ENCODE measurements around the gene FBRSL1. TPM values are rescaled to one million over a fixed set of nuclear protein-coding genes. Genes with fewer than 3 reads are reported as not detected.
A peak's percentile ranks its signal among the peaks of the same experiment; 100 is the strongest.

FBRSL1 gene
- polyA plus RNA-seq, 3 donors = 0.39 to 28.7 (median 0.74) TPM

DNA sequence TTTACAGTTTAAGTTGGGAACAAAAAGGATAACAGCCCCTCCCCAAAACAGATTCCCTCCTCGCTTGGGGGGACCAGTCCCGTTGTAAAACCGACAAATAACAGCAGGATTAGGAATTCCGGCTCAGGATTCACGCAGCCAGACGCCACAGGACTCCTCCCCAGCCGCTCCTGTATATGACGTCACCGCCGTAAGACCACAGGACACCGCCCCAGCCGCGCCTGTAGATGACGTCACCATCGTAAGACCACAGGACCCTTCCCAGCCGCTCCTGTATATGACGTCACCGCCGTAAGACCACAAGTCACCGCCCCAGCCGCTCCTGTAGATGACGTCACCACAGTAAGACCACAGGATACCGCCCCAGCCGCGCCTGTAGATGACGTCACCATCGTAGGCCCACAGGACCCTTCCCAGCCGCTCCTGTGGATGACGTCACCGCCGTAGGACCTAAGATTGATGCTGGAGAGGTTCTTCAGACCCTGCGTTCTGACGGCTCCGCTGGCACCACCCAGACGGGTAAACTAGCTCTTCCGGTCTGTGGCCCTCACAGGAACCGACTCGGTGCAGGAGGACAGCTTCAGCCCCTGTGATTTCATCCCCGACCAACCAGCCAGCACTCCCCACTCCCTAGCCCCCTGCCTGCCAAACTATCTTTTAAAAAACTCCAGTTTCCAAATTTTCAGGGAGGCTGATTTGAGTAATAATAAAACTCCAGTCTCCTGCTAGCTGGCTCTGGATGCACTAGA lies 43.9 kb upstream of the FBRSL1 start:
- Histone ChIP-seq H3K4me2 (replicated peaks; ENCODE audit: extremely low read depth, low read length, poor library complexity, severe bottlenecking) (peak overlapping the region; percentile 49), H3K27me3 (ENCODE audit: control insufficient read depth in 2 of 2, insufficient read depth in 2 of 2, low read length in 2 of 2) (peaks cover 0 to 10% of the 10 kb centered on the region in 2 donors), H3K9ac (ENCODE audit: insufficient read depth, low read length, poor library complexity, severe bottlenecking) (peak overlapping the region; percentile 64), H3K27ac (ENCODE audit: low read depth in 1 of 2, low read length in 2 of 2) (peak overlapping the region; percentile 57 to 90), H3K4me1 (ENCODE audit: control insufficient read depth in 1 of 2, insufficient read depth in 2 of 2, low read length in 2 of 2) (peaks cover 21 to 22% of the 10 kb centered on the region in 2 donors), H2AFZ (ENCODE audit: insufficient read depth, low read depth, low read length, poor library complexity, severe bottlenecking) (peak overlapping the region; percentile 68), H3K9me3 (replicated peaks in 1 of 2; ENCODE audit: control insufficient read depth in 1 of 2, insufficient read depth in 1 of 2, low read length in 2 of 2) (no peaks in the 10 kb centered on the region), H3K36me3 (replicated peaks in 1 of 2; ENCODE audit: control insufficient read depth in 1 of 2, insufficient read depth in 2 of 2, low read length in 2 of 2) (no peaks in the 10 kb centered on the region), H4K20me1 (ENCODE audit: insufficient read depth, low read length) (no peaks in the 10 kb centered on the region), H3K79me2 (ENCODE audit: insufficient read depth, low read length) (no peaks in the 10 kb centered on the region), H3K4me3 (replicated peaks in 1 of 3; ENCODE audit: low read depth in 2 of 3, low read length in 3 of 3) (peak overlapping the region; percentile 1 to 29 (median 23))
- intact Hi-C loops (cut with micrococcal nuclease) = no loop called here
- no peaks in the 10 kb centered on the region for H3K36me3 Mint-ChIP-seq
- peak overlapping the region; percentile 69 to 73 for H3K4me3 Mint-ChIP-seq
- DNase-seq = peak; percentile 65 to 91 (median 69)
- WGBS (ENCODE audit: insufficient coverage) = 51% methylated on average over 34 of the region's 39 CpGs
- peak overlapping the region; percentile 84 to 98 (median 94) for H3K27ac Mint-ChIP-seq
- peaks cover 0 to 6% (median 0%) of the 10 kb centered on the region in 7 donors for H3K9me3 Mint-ChIP-seq
- peaks cover 12 to 17% (median 12%) of the 10 kb centered on the region in 3 donors for H3K27me3 Mint-ChIP-seq (ENCODE audit: low read depth in 3 of 3)
- TF ChIP-seq, protein P1, sequence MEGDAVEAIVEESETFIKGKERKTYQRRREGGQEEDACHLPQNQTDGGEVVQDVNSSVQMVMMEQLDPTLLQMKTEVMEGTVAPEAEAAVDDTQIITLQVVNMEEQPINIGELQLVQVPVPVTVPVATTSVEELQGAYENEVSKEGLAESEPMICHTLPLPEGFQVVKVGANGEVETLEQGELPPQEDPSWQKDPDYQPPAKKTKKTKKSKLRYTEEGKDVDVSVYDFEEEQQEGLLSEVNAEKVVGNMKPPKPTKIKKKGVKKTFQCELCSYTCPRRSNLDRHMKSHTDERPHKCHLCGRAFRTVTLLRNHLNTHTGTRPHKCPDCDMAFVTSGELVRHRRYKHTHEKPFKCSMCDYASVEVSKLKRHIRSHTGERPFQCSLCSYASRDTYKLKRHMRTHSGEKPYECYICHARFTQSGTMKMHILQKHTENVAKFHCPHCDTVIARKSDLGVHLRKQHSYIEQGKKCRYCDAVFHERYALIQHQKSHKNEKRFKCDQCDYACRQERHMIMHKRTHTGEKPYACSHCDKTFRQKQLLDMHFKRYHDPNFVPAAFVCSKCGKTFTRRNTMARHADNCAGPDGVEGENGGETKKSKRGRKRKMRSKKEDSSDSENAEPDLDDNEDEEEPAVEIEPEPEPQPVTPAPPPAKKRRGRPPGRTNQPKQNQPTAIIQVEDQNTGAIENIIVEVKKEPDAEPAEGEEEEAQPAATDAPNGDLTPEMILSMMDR (IDR thresholded peaks at IDR 0.05) = no peak
- peaks cover 23% of the 10 kb centered on the region for H3K4me1 Mint-ChIP-seq

DNA sequence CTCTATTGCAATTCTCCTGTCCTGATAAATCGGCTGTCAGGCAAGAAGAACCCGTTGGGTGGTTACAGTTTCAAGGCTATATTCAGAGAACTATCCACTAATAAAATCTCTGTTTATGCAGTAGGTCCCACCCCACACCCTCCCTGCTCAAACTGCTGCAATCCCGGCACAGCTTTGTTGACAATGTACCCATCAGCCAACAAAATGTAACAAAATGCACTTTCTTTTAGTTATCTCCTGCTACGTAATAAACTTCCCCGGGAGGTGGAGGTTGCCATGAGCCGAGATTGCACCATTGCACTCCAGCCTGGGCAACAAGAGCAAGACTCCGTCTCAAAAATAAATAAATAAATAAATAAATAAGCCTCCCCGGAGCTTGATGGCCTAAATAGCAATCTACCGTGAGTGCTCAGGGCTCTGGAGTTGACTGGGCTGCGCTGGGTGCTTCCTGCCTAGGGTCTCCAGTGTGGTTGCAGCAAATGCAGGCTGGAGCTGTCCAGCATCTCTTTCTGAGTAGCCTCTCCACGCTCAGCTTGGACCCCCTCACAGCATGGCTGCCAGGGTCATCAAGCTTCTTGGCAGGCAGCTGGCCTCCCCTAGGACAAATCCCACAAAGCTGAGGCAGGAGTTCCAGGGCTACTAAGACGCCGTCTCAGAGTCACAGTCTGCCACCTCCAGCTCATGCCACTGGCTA lies 43.2 kb upstream of the FBRSL1 start:
- 89% methylated on average over 6 of the region's 13 CpGs for WGBS (ENCODE audit: insufficient coverage)
- TF ChIP-seq, protein P1 (IDR thresholded peaks at IDR 0.05) = no peak
- Histone ChIP-seq H3K27ac (ENCODE audit: low read depth in 1 of 2, low read length in 2 of 2) (peak overlapping the region in 1 of 2 donors; percentile 90), H4K20me1 (ENCODE audit: insufficient read depth, low read length) (no peaks in the 10 kb centered on the region), H3K27me3 (ENCODE audit: control insufficient read depth in 2 of 2, insufficient read depth in 2 of 2, low read length in 2 of 2) (peaks cover 0 to 17% of the 10 kb centered on the region in 2 donors), H3K4me1 (ENCODE audit: control insufficient read depth in 1 of 2, insufficient read depth in 2 of 2, low read length in 2 of 2) (peaks cover 22 to 23% of the 10 kb centered on the region in 2 donors), H3K9me3 (replicated peaks in 1 of 2; ENCODE audit: control insufficient read depth in 1 of 2, insufficient read depth in 1 of 2, low read length in 2 of 2) (no peaks in the 10 kb centered on the region), H3K9ac (ENCODE audit: insufficient read depth, low read length, poor library complexity, severe bottlenecking) (no peak overlapping the region), H3K36me3 (replicated peaks in 1 of 2; ENCODE audit: control insufficient read depth in 1 of 2, insufficient read depth in 2 of 2, low read length in 2 of 2) (no peaks in the 10 kb centered on the region), H2AFZ (ENCODE audit: insufficient read depth, low read depth, low read length, poor library complexity, severe bottlenecking) (no peak overlapping the region), H3K79me2 (ENCODE audit: insufficient read depth, low read length) (no peaks in the 10 kb centered on the region), H3K4me3 (replicated peaks in 1 of 3; ENCODE audit: low read depth in 2 of 3, low read length in 3 of 3) (no peak overlapping the region), H3K4me2 (replicated peaks; ENCODE audit: extremely low read depth, low read length, poor library complexity, severe bottlenecking) (no peak overlapping the region)
- intact Hi-C loops (cut with micrococcal nuclease) = no loop called here
- Mint-ChIP-seq H3K27me3 (ENCODE audit: low read depth in 3 of 3) (peaks cover 9 to 23% (median 18%) of the 10 kb centered on the region in 3 donors), H3K36me3 (no peaks in the 10 kb centered on the region), H3K4me1 (peaks cover 23% of the 10 kb centered on the region), H3K4me3 (no peak overlapping the region), H3K9me3 (peaks cover 0 to 6% (median 0%) of the 10 kb centered on the region in 7 donors), H3K27ac (peak overlapping the region in 6 of 7 donors; percentile 84 to 98 (median 94))
- DNase-seq = no peak
